Astrocyte (in vitro differentiated cells and primary cell): ENCODE results near the gene CD24. TPM values are rescaled to one million over a fixed set of nuclear protein-coding genes. Genes with fewer than 3 reads are reported as not detected.

Source experiments
- DNase-seq: peaks from one replicate; pipeline ENCODE4 v3.0.0-alpha.2; 2010; ENCODE audit warnings: low read depth
- FAIRE-seq: peaks from 2 replicates; lab custom pipeline; 2011; peaks lifted over from hg19 to GRCh38; lab: Jason Lieb, UNC
- H2AFZ ChIP-seq: 2 replicates; pipeline ENCODE4 v1.6.0; 2012; ENCODE audit warnings: low read depth, low read length, inconsistent platforms
- H3K27ac ChIP-seq: 2 replicates; pipeline ENCODE4 v1.5.1; 2011; ENCODE audit warnings: low read depth, low read length, inconsistent platforms
- H3K27me3 ChIP-seq: 2 replicates; pipeline ENCODE4 v1.6.0; 2011; ENCODE audit warnings: low read length, inconsistent platforms; ENCODE audit not compliant: insufficient read depth
- H3K36me3 ChIP-seq: 2 replicates; pipeline ENCODE4 v1.5.1; 2011; ENCODE audit warnings: low read length, inconsistent platforms; ENCODE audit not compliant: insufficient read depth
- H3K4me1 ChIP-seq: 2 replicates; pipeline ENCODE4 v1.5.1; 2011; ENCODE audit warnings: low read length, inconsistent platforms; ENCODE audit not compliant: insufficient read depth
- H3K4me2 ChIP-seq: 2 replicates; pipeline ENCODE4 v1.6.0; 2012; ENCODE audit warnings: low read length, inconsistent platforms
- H3K4me3 ChIP-seq: 2 replicates; pipeline ENCODE4 v1.5.1; 2011; ENCODE audit warnings: low read depth, mild to moderate bottlenecking, low read length, inconsistent platforms; ENCODE audit not compliant: insufficient read depth
- H3K79me2 ChIP-seq: 2 replicates; pipeline ENCODE4 v1.6.0; 2012; ENCODE audit warnings: mild to moderate bottlenecking, low read length, inconsistent platforms; ENCODE audit not compliant: insufficient read depth
- H3K9ac ChIP-seq: 2 replicates; pipeline ENCODE4 v1.6.0; 2012; ENCODE audit warnings: mild to moderate bottlenecking, low read length, inconsistent platforms
- H3K9me3 ChIP-seq: 2 replicates; pipeline ENCODE4 v1.5.1; 2012; ENCODE audit warnings: low read depth, mild to moderate bottlenecking, low read length, inconsistent platforms; ENCODE audit not compliant: insufficient read depth
- H4K20me1 ChIP-seq: 2 replicates; pipeline ENCODE4 v1.6.0; 2012; ENCODE audit warnings: low read length, inconsistent platforms; ENCODE audit not compliant: insufficient read depth
- H3K27ac Mint-ChIP-seq: one replicate; pipeline ENCODE4 v1.8.0; 2021; ENCODE audit warnings: mild to moderate bottlenecking, mixed read lengths; ENCODE audit not compliant: unreplicated experiment
- H3K27me3 Mint-ChIP-seq: one replicate; pipeline ENCODE4 v1.8.0; 2021; ENCODE audit warnings: low read depth, mixed read lengths; ENCODE audit not compliant: unreplicated experiment
- H3K36me3 Mint-ChIP-seq: one replicate; pipeline ENCODE4 v1.8.0; 2021; ENCODE audit warnings: low read depth, mixed read lengths; ENCODE audit not compliant: unreplicated experiment
- H3K4me1 Mint-ChIP-seq: one replicate; pipeline ENCODE4 v1.8.0; 2021; ENCODE audit warnings: low read depth, mixed read lengths; ENCODE audit not compliant: unreplicated experiment
- H3K4me3 Mint-ChIP-seq: one replicate; pipeline ENCODE4 v1.8.0; 2021; ENCODE audit warnings: mild to moderate bottlenecking, moderate library complexity, mixed read lengths; ENCODE audit not compliant: unreplicated experiment
- H3K9me3 Mint-ChIP-seq: one replicate; pipeline ENCODE4 v1.8.0; 2021; ENCODE audit warnings: mild to moderate bottlenecking, mixed read lengths; ENCODE audit not compliant: unreplicated experiment
- EZH2 ChIP-seq: IDR thresholded peaks from 2 replicates; pipeline ENCODE4 v1.6.1; 2012; ENCODE audit warnings: mild to moderate bottlenecking, low read length, inconsistent platforms; ENCODE audit not compliant: insufficient read depth
- total RNA-seq: library from RNA; stranded (reverse); gene quantifications from 2 replicates; pipeline ENCODE4 v1.2.1, GENCODE V29; 2021
- TF ChIP-seq, protein P1 (sequence below): IDR thresholded peaks from 2 replicates; pipeline ENCODE4 v1.5.1; 2011; ENCODE audit warnings: low read depth, mild to moderate bottlenecking, inconsistent platforms, low read length, moderate library complexity; ENCODE audit not compliant: insufficient read depth

CD24 gene
- total RNA-seq, 1 donor from 2014 or later, result 95.1 TPM

DNA sequence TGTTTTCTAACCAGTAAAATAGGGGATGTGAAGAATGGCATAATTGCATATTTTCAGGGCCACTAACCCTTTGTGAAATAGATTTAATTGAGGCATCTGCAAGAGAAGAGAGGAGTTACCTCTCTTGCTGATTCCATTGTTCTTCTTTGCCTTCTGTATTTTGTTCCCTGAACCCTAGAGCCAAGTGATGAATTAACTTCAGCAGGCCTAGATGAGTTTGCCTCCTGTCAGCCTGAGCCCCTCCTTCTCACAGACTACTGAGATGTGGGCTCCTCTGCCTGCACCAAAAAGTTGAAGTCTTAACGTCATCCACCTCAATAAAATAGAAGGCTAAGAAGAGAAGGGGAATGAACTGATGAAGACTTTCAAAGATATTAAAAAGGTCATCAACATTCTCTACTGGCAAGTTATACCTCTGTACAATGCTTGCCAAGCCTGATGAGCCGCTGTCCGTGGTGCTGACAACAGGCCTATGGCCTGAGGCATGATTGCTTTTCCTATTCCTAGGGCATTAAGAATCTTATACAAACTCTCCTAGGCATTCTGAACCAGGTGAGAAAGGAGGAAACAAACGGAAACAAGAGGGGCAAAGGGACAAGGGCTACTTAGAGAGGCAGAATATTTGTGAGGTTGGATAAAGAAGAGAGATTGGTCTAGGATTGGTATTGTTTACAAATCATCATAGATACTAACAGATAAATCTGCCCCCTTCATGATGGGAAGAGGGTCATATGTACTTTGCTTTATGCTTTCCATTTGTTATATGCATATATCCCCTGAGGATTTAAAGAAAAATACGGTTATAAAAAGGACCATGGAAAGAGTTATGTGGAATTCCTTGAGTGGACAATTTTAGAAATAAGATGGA lies 46.8 kb downstream of the CD24 start:
- Histone ChIP-seq H3K4me2 (no peak overlapping the region), H4K20me1 (no peaks in the 10 kb centered on the region), H3K4me3 (no peak overlapping the region), H3K4me1 (no peaks in the 10 kb centered on the region), H3K9ac (no peak overlapping the region), H3K27ac (no peak overlapping the region), H3K27me3 (peaks cover 4% of the 10 kb centered on the region), H3K36me3 (no peaks in the 10 kb centered on the region), H3K9me3 (no peaks in the 10 kb centered on the region), H3K79me2 (no peaks in the 10 kb centered on the region), H2AFZ (no peak overlapping the region)
- DNase-seq (peak; percentile 29), FAIRE-seq (no peak)
- Mint-ChIP-seq H3K4me1 (no peaks in the 10 kb centered on the region), H3K27me3 (peaks cover 7% of the 10 kb centered on the region), H3K27ac (no peak overlapping the region), H3K4me3 (no peak overlapping the region), H3K9me3 (no peaks in the 10 kb centered on the region), H3K36me3 (no peaks in the 10 kb centered on the region)
- TF ChIP-seq, protein P1, sequence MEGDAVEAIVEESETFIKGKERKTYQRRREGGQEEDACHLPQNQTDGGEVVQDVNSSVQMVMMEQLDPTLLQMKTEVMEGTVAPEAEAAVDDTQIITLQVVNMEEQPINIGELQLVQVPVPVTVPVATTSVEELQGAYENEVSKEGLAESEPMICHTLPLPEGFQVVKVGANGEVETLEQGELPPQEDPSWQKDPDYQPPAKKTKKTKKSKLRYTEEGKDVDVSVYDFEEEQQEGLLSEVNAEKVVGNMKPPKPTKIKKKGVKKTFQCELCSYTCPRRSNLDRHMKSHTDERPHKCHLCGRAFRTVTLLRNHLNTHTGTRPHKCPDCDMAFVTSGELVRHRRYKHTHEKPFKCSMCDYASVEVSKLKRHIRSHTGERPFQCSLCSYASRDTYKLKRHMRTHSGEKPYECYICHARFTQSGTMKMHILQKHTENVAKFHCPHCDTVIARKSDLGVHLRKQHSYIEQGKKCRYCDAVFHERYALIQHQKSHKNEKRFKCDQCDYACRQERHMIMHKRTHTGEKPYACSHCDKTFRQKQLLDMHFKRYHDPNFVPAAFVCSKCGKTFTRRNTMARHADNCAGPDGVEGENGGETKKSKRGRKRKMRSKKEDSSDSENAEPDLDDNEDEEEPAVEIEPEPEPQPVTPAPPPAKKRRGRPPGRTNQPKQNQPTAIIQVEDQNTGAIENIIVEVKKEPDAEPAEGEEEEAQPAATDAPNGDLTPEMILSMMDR, result no peak
- TF ChIP-seq EZH2, result no peak

DNA sequence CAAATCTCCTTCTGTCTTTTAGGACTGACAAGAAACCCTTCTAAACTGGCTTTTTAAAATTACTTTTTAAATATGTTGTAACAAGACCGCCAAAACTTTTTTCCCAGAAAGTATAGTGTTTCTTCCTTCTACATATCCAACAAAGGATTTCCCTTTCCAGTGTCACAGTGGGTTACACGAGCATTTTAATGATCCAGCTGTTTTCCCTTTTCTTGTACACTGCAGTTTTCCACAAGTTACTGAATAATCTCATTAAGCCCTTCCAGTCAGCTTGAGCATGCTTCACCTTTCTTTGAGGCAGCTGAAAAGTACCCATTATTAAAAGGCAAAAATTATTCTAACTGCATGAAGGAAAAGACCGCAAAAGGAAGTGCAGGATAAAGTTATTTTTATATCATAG lies 48.6 kb downstream of the CD24 start:
- Histone ChIP-seq H3K9ac (no peak overlapping the region), H3K36me3 (no peaks in the 10 kb centered on the region), H3K79me2 (no peaks in the 10 kb centered on the region), H3K9me3 (no peaks in the 10 kb centered on the region), H3K27me3 (peaks cover 9% of the 10 kb centered on the region), H3K4me1 (no peaks in the 10 kb centered on the region), H3K27ac (no peak overlapping the region), H3K4me3 (no peak overlapping the region), H3K4me2 (no peak overlapping the region), H2AFZ (no peak overlapping the region), H4K20me1 (no peaks in the 10 kb centered on the region)
- peaks cover 4% of the 10 kb centered on the region for H3K27me3 Mint-ChIP-seq
- no peaks in the 10 kb centered on the region for H3K9me3 Mint-ChIP-seq
- H3K4me1 Mint-ChIP-seq, result no peaks in the 10 kb centered on the region
- H3K4me3 Mint-ChIP-seq, result no peak overlapping the region
- TF ChIP-seq, protein P1, result no peak
- TF ChIP-seq EZH2, result no peak
- DNase-seq (no peak), FAIRE-seq (no peak)
- no peak overlapping the region for H3K27ac Mint-ChIP-seq
- no peaks in the 10 kb centered on the region for H3K36me3 Mint-ChIP-seq
